ENCODE data around the gene ZNF367. TPM values are rescaled to one million over a fixed set of nuclear protein-coding genes. Genes with fewer than 3 reads are reported as not detected.

ZNF367 gene
- 4.2 and 5.8 TPM in 2 replicates for total RNA-seq (2012; rRNA removed)

- H3K4me2 ChIP-seq (ENCODE audit: low read length) = peak within 1 kb of the TSS; percentile 100
- peaks cover 27% of the 10 kb centered on the region for H3K4me1 ChIP-seq (ENCODE audit: control insufficient read depth, insufficient read depth, low read length)
Observed at GRCh38 chr9:96418083-96418919, at the start of gene ZNF367. Gene ZNF367 (minus strand): TSS chr9:96418370. CDS start chr9:96418032, 338 bp downstream.

GRCh38 chr9:96467784-96468183 is 49.6 kb upstream of the ZNF367 start:
- H3K36me3 ChIP-seq (ENCODE audit: insufficient read depth, low read length) = peaks cover 12% of the 10 kb centered on the region
- no peaks in the 10 kb centered on the region for H3K27me3 ChIP-seq (ENCODE audit: control insufficient read depth, insufficient read depth, low read length)
- H3K9me3 ChIP-seq (replicated peaks; ENCODE audit: low read length) = no peaks in the 10 kb centered on the region
- no peak overlapping the region for H3K4me2 ChIP-seq (ENCODE audit: low read length)
- H3K4me1 ChIP-seq (ENCODE audit: control insufficient read depth, insufficient read depth, low read length) = no peaks in the 10 kb centered on the region
- no peak overlapping the region for H3K4me3 ChIP-seq (ENCODE audit: low read length)
- H3K9ac ChIP-seq (ENCODE audit: low read depth, low read length) = no peak overlapping the region

More at GRCh38 chr9:96418083-96418919, at the start of gene ZNF367:
- Histone ChIP-seq H3K27me3 (ENCODE audit: control insufficient read depth, insufficient read depth, low read length) (no peaks in the 10 kb centered on the region), H3K4me3 (ENCODE audit: low read length) (peak within 1 kb of the TSS; percentile 89), H3K9me3 (replicated peaks; ENCODE audit: low read length) (no peaks in the 10 kb centered on the region), H3K9ac (ENCODE audit: low read depth, low read length) (peak within 1 kb of the TSS; percentile 98), H3K36me3 (ENCODE audit: insufficient read depth, low read length) (no peaks in the 10 kb centered on the region)

- Histone ChIP-seq H3K9ac (ENCODE audit: low read depth, low read length) (no peak overlapping the region), H3K4me1 (ENCODE audit: control insufficient read depth, insufficient read depth, low read length) (no peaks in the 10 kb centered on the region), H3K27me3 (ENCODE audit: control insufficient read depth, insufficient read depth, low read length) (no peaks in the 10 kb centered on the region), H3K36me3 (ENCODE audit: insufficient read depth, low read length) (peaks cover 3% of the 10 kb centered on the region), H3K4me3 (ENCODE audit: low read length) (no peak overlapping the region), H3K9me3 (replicated peaks; ENCODE audit: low read length) (no peaks in the 10 kb centered on the region), H3K4me2 (ENCODE audit: low read length) (no peak overlapping the region)
Observed at GRCh38 chr9:96464426-96464825, 46.3 kb upstream of the ZNF367 start.

- Histone ChIP-seq H3K4me3 (ENCODE audit: low read length) (no peak overlapping the region), H3K9me3 (replicated peaks; ENCODE audit: low read length) (no peaks in the 10 kb centered on the region), H3K4me1 (ENCODE audit: control insufficient read depth, insufficient read depth, low read length) (no peaks in the 10 kb centered on the region), H3K27me3 (ENCODE audit: control insufficient read depth, insufficient read depth, low read length) (no peaks in the 10 kb centered on the region), H3K9ac (ENCODE audit: low read depth, low read length) (no peak overlapping the region), H3K4me2 (ENCODE audit: low read length) (no peak overlapping the region), H3K36me3 (ENCODE audit: insufficient read depth, low read length) (peaks cover 6% of the 10 kb centered on the region)
Observed at GRCh38 chr9:96462541-96462940, 44.4 kb upstream of the ZNF367 start.

- Histone ChIP-seq H3K4me1 (ENCODE audit: control insufficient read depth, insufficient read depth, low read length) (no peaks in the 10 kb centered on the region), H3K27me3 (ENCODE audit: control insufficient read depth, insufficient read depth, low read length) (no peaks in the 10 kb centered on the region), H3K4me2 (ENCODE audit: low read length) (no peak overlapping the region), H3K4me3 (ENCODE audit: low read length) (no peak overlapping the region), H3K36me3 (ENCODE audit: insufficient read depth, low read length) (peaks cover 6% of the 10 kb centered on the region), H3K9ac (ENCODE audit: low read depth, low read length) (no peak overlapping the region), H3K9me3 (replicated peaks; ENCODE audit: low read length) (no peaks in the 10 kb centered on the region)
Observed at GRCh38 chr9:96461336-96461735, 43.2 kb upstream of the ZNF367 start.

GRCh38 chr9:96460882-96461281 is 42.7 kb upstream of the ZNF367 start:
- Histone ChIP-seq H3K36me3 (ENCODE audit: insufficient read depth, low read length) (peaks cover 6% of the 10 kb centered on the region), H3K27me3 (ENCODE audit: control insufficient read depth, insufficient read depth, low read length) (no peaks in the 10 kb centered on the region), H3K4me1 (ENCODE audit: control insufficient read depth, insufficient read depth, low read length) (no peaks in the 10 kb centered on the region), H3K9ac (ENCODE audit: low read depth, low read length) (no peak overlapping the region), H3K4me3 (ENCODE audit: low read length) (no peak overlapping the region), H3K9me3 (replicated peaks; ENCODE audit: low read length) (no peaks in the 10 kb centered on the region), H3K4me2 (ENCODE audit: low read length) (no peak overlapping the region)

- no peak overlapping the region for H3K4me2 ChIP-seq (ENCODE audit: low read length)
- H3K4me3 ChIP-seq (ENCODE audit: low read length) = no peak overlapping the region
- H3K36me3 ChIP-seq (ENCODE audit: insufficient read depth, low read length) = peaks cover 6% of the 10 kb centered on the region
- no peaks in the 10 kb centered on the region for H3K9me3 ChIP-seq (replicated peaks; ENCODE audit: low read length)
- no peaks in the 10 kb centered on the region for H3K27me3 ChIP-seq (ENCODE audit: control insufficient read depth, insufficient read depth, low read length)
- H3K4me1 ChIP-seq (ENCODE audit: control insufficient read depth, insufficient read depth, low read length) = no peaks in the 10 kb centered on the region
- no peak overlapping the region for H3K9ac ChIP-seq (ENCODE audit: low read depth, low read length)
Observed at GRCh38 chr9:96460470-96460869, 42.3 kb upstream of the ZNF367 start.

- H3K4me1 ChIP-seq (ENCODE audit: control insufficient read depth, insufficient read depth, low read length) = no peaks in the 10 kb centered on the region
- H3K4me2 ChIP-seq (ENCODE audit: low read length) = no peak overlapping the region
- H3K4me3 ChIP-seq (ENCODE audit: low read length) = no peak overlapping the region
- H3K9ac ChIP-seq (ENCODE audit: low read depth, low read length) = no peak overlapping the region
- no peaks in the 10 kb centered on the region for H3K27me3 ChIP-seq (ENCODE audit: control insufficient read depth, insufficient read depth, low read length)
- no peaks in the 10 kb centered on the region for H3K9me3 ChIP-seq (replicated peaks; ENCODE audit: low read length)
- peaks cover 6% of the 10 kb centered on the region for H3K36me3 ChIP-seq (ENCODE audit: insufficient read depth, low read length)
Observed at GRCh38 chr9:96459268-96460007, 41.3 kb upstream of the ZNF367 start.

- H3K27me3 ChIP-seq (ENCODE audit: control insufficient read depth, insufficient read depth, low read length) = no peaks in the 10 kb centered on the region
- H3K36me3 ChIP-seq (ENCODE audit: insufficient read depth, low read length) = peaks cover 6% of the 10 kb centered on the region
- no peak overlapping the region for H3K9ac ChIP-seq (ENCODE audit: low read depth, low read length)
- no peaks in the 10 kb centered on the region for H3K9me3 ChIP-seq (replicated peaks; ENCODE audit: low read length)
- no peak overlapping the region for H3K4me3 ChIP-seq (ENCODE audit: low read length)
- no peaks in the 10 kb centered on the region for H3K4me1 ChIP-seq (ENCODE audit: control insufficient read depth, insufficient read depth, low read length)
- no peak overlapping the region for H3K4me2 ChIP-seq (ENCODE audit: low read length)
Observed at GRCh38 chr9:96458226-96458625, 40.1 kb upstream of the ZNF367 start.

- Histone ChIP-seq H3K4me1 (ENCODE audit: control insufficient read depth, insufficient read depth, low read length) (peaks cover 4% of the 10 kb centered on the region), H3K9ac (ENCODE audit: low read depth, low read length) (no peak overlapping the region), H3K4me3 (ENCODE audit: low read length) (no peak overlapping the region), H3K9me3 (replicated peaks; ENCODE audit: low read length) (no peaks in the 10 kb centered on the region), H3K4me2 (ENCODE audit: low read length) (no peak overlapping the region), H3K36me3 (ENCODE audit: insufficient read depth, low read length) (peaks cover 6% of the 10 kb centered on the region), H3K27me3 (ENCODE audit: control insufficient read depth, insufficient read depth, low read length) (no peaks in the 10 kb centered on the region)
Observed at GRCh38 chr9:96457266-96457665, 39.1 kb upstream of the ZNF367 start.

- Histone ChIP-seq H3K4me2 (ENCODE audit: low read length) (no peak overlapping the region), H3K36me3 (ENCODE audit: insufficient read depth, low read length) (peaks cover 3% of the 10 kb centered on the region), H3K4me3 (ENCODE audit: low read length) (no peak overlapping the region), H3K9ac (ENCODE audit: low read depth, low read length) (no peak overlapping the region), H3K27me3 (ENCODE audit: control insufficient read depth, insufficient read depth, low read length) (no peaks in the 10 kb centered on the region), H3K9me3 (replicated peaks; ENCODE audit: low read length) (no peaks in the 10 kb centered on the region), H3K4me1 (ENCODE audit: control insufficient read depth, insufficient read depth, low read length) (peaks cover 16% of the 10 kb centered on the region)
Observed at GRCh38 chr9:96453625-96454024, 35.5 kb upstream of the ZNF367 start.

Data from skeletal muscle satellite cell (primary cell).